ENCODE measurements around the gene MIPOL1. TPM values are rescaled to one million over a fixed set of nuclear protein-coding genes. Genes with fewer than 3 reads are reported as not detected.

The MIPOL1 gene
- total RNA-seq, 4 donors from 2014 or later = 17.0 to 43.4 (median 30.2) TPM

DNA sequence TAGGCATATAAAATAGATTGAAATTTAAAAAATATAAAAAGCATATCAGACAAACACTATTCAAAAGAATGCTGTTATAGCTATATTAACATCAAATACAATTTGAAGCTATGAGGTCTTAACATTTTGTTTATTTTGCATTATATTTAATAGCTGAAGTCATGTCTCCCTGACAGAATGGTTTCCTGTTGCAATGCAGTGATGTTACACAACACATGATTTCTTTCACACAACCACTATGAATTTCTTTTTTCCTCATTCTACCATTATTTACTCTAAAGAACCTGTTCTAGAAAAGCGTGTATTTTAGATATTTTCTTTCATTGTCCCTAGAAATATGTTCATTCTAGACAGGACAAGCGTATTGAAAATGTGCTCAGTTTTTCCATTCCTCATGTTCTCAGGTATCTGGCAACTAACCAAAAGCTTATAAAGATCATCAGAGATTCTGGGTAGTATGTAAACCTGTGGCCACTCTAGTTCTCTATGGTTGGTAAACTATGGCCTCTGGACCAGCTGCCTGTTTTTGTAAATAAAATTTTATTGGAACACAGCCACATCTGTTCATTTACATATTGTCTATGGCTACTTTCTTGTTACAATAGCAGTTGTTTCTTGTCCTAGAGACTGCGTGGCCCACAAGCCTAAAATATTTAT lies 213.5 kb downstream of the MIPOL1 start:
- no peak for DNase-seq
- WGBS, 2 donors = 94 to 95% methylated on average over 3 of the region's 3 CpGs
- no peak overlapping the region for H3K27ac ChIP-seq
- H3K36me3 ChIP-seq = no peaks in the 10 kb centered on the region
- H3K4me1 ChIP-seq = no peaks in the 10 kb centered on the region
- no peaks in the 10 kb centered on the region for H3K27me3 ChIP-seq
- no peak overlapping the region for H3K4me3 ChIP-seq (replicated peaks in 1 of 3)
- H3K9me3 ChIP-seq = no peaks in the 10 kb centered on the region
- TF ChIP-seq, protein P1, sequence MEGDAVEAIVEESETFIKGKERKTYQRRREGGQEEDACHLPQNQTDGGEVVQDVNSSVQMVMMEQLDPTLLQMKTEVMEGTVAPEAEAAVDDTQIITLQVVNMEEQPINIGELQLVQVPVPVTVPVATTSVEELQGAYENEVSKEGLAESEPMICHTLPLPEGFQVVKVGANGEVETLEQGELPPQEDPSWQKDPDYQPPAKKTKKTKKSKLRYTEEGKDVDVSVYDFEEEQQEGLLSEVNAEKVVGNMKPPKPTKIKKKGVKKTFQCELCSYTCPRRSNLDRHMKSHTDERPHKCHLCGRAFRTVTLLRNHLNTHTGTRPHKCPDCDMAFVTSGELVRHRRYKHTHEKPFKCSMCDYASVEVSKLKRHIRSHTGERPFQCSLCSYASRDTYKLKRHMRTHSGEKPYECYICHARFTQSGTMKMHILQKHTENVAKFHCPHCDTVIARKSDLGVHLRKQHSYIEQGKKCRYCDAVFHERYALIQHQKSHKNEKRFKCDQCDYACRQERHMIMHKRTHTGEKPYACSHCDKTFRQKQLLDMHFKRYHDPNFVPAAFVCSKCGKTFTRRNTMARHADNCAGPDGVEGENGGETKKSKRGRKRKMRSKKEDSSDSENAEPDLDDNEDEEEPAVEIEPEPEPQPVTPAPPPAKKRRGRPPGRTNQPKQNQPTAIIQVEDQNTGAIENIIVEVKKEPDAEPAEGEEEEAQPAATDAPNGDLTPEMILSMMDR (IDR thresholded peaks at IDR 0.05) = no peak
- TF ChIP-seq POLR2A (IDR thresholded peaks at IDR 0.05) = no peak
- intact Hi-C loops (cut with DNase I) = no loop called here

DNA sequence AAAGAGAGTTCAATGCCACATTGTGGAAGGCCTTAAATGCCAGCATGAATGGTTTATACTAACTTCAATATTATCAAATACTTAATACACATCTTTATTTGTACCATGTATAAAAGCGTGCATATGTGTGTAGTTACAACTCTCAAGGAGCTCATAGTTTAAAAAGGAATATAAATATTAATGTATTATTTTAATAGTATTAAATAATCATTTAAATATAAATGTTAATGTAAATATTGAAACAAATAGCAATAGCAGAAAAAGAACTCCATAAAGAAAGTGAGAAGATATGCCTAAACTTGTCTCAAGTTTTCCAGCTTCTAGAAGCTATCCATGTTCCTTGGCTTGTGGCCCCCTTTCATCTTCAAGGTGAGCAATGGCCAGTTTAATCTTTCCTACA lies 215.3 kb downstream of the MIPOL1 start:
- TF ChIP-seq POLR2A (IDR thresholded peaks at IDR 0.05) = no peak
- TF ChIP-seq, protein P1 (IDR thresholded peaks at IDR 0.05) = no peak
- Histone ChIP-seq H3K27ac (no peak overlapping the region), H3K36me3 (no peaks in the 10 kb centered on the region), H3K9me3 (no peaks in the 10 kb centered on the region), H3K4me1 (no peaks in the 10 kb centered on the region), H3K4me3 (replicated peaks in 1 of 3) (no peak overlapping the region), H3K27me3 (no peaks in the 10 kb centered on the region)
- no peak for DNase-seq
- intact Hi-C loops (cut with DNase I) = no loop called here
- WGBS, 2 donors = 91 to 96% methylated on average over 1 of the region's 1 CpG

DNA sequence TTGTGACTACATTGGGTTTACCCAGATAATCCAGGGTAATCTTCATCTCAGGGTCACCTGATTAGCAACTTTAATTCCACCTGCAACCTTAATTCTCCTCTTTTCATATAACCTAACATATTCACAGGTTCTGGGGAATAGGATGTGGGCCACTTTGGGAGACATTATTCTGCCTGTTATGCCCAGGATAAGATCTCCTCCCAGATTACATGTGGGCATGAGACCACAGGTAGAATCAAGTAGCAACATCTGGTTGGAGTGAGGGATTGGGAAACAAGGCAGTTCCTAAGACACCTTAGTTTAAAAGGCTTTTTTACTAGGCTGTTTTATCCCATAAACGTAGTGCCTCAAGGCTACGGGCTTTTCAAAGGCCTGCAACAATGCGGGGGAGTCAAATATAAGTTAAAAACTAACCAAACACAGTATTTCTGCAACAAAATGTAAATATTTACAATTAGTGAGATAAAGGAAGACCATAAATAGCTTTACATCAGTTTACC lies 215.8 kb downstream of the MIPOL1 start:
- H3K36me3 ChIP-seq = no peaks in the 10 kb centered on the region
- no peak overlapping the region for H3K4me3 ChIP-seq (replicated peaks in 1 of 3)
- no peaks in the 10 kb centered on the region for H3K9me3 ChIP-seq
- no peaks in the 10 kb centered on the region for H3K4me1 ChIP-seq
- DNase-seq = no peak
- no peak for TF ChIP-seq POLR2A (IDR thresholded peaks at IDR 0.05)
- TF ChIP-seq, protein P1 (IDR thresholded peaks at IDR 0.05) = no peak
- 93 to 96% methylated on average over 3 of the region's 3 CpGs for WGBS, 2 donors
- intact Hi-C loops (cut with DNase I) = no loop called here
- no peak overlapping the region for H3K27ac ChIP-seq
- no peaks in the 10 kb centered on the region for H3K27me3 ChIP-seq

DNA sequence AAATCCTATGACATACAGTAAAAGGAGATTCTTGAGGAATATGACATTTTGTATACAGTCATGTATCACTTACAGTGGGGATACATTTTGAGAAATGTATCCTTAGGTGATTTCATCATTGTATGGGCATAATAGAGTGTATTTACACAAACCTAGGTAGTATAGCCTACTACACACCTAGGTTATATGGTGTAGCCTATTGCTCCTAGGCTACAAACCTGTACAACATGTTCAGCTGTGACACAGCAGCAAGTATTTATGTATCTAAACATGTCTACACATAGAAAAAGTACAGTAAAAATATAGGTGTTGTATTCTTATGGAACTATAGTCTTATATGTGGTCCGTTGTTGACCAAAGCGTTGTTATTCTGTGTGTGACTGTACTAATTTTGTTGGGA lies 218.5 kb downstream of the MIPOL1 start:
- Histone ChIP-seq H3K36me3 (no peaks in the 10 kb centered on the region), H3K27me3 (no peaks in the 10 kb centered on the region), H3K27ac (no peak overlapping the region), H3K9me3 (no peaks in the 10 kb centered on the region), H3K4me3 (replicated peaks in 1 of 3) (no peak overlapping the region), H3K4me1 (no peaks in the 10 kb centered on the region)
- intact Hi-C loops (cut with DNase I) = no loop called here
- TF ChIP-seq, protein P1 (IDR thresholded peaks at IDR 0.05) = no peak
- no peak for TF ChIP-seq POLR2A (IDR thresholded peaks at IDR 0.05)
- DNase-seq = no peak
- 92 to 99% methylated on average over 2 of the region's 2 CpGs for WGBS, 2 donors

DNA sequence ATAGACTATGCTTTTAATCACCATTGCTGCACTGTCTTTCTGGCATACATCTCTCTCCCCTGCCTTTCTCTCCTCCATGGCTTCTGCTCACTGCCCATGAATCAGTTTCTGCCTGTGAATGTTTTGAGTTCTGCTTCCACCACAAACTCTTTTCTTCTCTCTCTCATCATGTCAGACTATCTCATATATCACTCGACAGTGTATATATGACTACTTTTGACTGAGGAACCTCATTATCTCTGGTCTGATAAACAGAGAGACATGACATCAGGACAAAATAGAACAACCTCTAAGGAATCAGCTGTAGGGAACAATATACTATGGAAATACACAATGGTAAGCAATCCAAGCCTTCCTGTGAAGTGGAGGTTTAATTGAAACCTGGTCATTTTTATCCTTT lies 219.4 kb downstream of the MIPOL1 start:
- Histone ChIP-seq H3K36me3 (no peaks in the 10 kb centered on the region), H3K4me1 (no peaks in the 10 kb centered on the region), H3K4me3 (replicated peaks in 1 of 3) (no peak overlapping the region), H3K9me3 (no peaks in the 10 kb centered on the region), H3K27ac (no peak overlapping the region), H3K27me3 (no peaks in the 10 kb centered on the region)
- intact Hi-C loops (cut with DNase I) = no loop called here
- TF ChIP-seq, protein P1 (IDR thresholded peaks at IDR 0.05) = no peak
- no peak for TF ChIP-seq POLR2A (IDR thresholded peaks at IDR 0.05)
- WGBS, 2 donors = 94 to 98% methylated on average over 1 of the region's 1 CpG
- DNase-seq = no peak
